ENCODE results near the gene ADGRV1. TPM values are rescaled to one million over a fixed set of nuclear protein-coding genes. Genes with fewer than 3 reads are reported as not detected.
"Not testable (repeated sequence)": the region's sequence is repeated elsewhere in the genome, so short reads cannot be mapped to it uniquely, and the experiment has no call there.

ADGRV1 gene
- total RNA-seq, 1 donor from 2014 or later = not detected

- Histone ChIP-seq H3K27ac (replicated peaks) (no peak overlapping the region), H3K4me1 (peaks cover 4% of the 10 kb centered on the region), H3K9me3 (replicated peaks) (no peaks in the 10 kb centered on the region), H3K36me3 (no peaks in the 10 kb centered on the region), H3K4me3 (no peak overlapping the region), H3K27me3 (ENCODE audit: low read depth) (no peaks in the 10 kb centered on the region)
- no peak for TF ChIP-seq CTCF (IDR thresholded peaks at IDR 0.05; ENCODE audit: borderline replicate concordance)
- intact Hi-C loops (cut with micrococcal nuclease) = no loop called here
- no peak for DNase-seq
Observed at GRCh38 chr5:91007251-91007650, 448.7 kb downstream of the ADGRV1 start.

- TF ChIP-seq CTCF (IDR thresholded peaks at IDR 0.05; ENCODE audit: borderline replicate concordance) = no peak
- Histone ChIP-seq H3K27me3 (ENCODE audit: low read depth) (no peaks in the 10 kb centered on the region), H3K4me3 (no peak overlapping the region), H3K27ac (replicated peaks) (no peak overlapping the region), H3K4me1 (peaks cover 4% of the 10 kb centered on the region), H3K9me3 (replicated peaks) (peaks cover 3% of the 10 kb centered on the region), H3K36me3 (no peaks in the 10 kb centered on the region)
- intact Hi-C loops (cut with micrococcal nuclease) = no loop called here
- DNase-seq = no peak
Observed at GRCh38 chr5:91007780-91008402, 449.3 kb downstream of the ADGRV1 start.

GRCh38 chr5:91010090-91010489, 451.5 kb downstream of the ADGRV1 start:
- no peak for TF ChIP-seq CTCF (IDR thresholded peaks at IDR 0.05; ENCODE audit: borderline replicate concordance)
- H3K4me3 ChIP-seq = no peak overlapping the region
- H3K27ac ChIP-seq (replicated peaks) = no peak overlapping the region
- no peaks in the 10 kb centered on the region for H3K27me3 ChIP-seq (ENCODE audit: low read depth)
- DNase-seq = no peak
- intact Hi-C loops (cut with micrococcal nuclease) = no loop called here
- no peaks in the 10 kb centered on the region for H3K36me3 ChIP-seq
- H3K9me3 ChIP-seq (replicated peaks) = peaks cover 10% of the 10 kb centered on the region
- no peaks in the 10 kb centered on the region for H3K4me1 ChIP-seq

- DNase-seq = no peak
- Histone ChIP-seq H3K36me3 (no peaks in the 10 kb centered on the region), H3K9me3 (replicated peaks) (peaks cover 12% of the 10 kb centered on the region), H3K27ac (replicated peaks) (no peak overlapping the region), H3K4me3 (no peak overlapping the region), H3K4me1 (no peaks in the 10 kb centered on the region), H3K27me3 (ENCODE audit: low read depth) (no peaks in the 10 kb centered on the region)
- intact Hi-C loops (cut with micrococcal nuclease) = no loop called here
- TF ChIP-seq CTCF (IDR thresholded peaks at IDR 0.05; ENCODE audit: borderline replicate concordance) = no peak
Observed at GRCh38 chr5:91011029-91011428, 452.4 kb downstream of the ADGRV1 start.

GRCh38 chr5:91012867-91013266, 454.3 kb downstream of the ADGRV1 start:
- intact Hi-C loops (cut with micrococcal nuclease); H3K36me3 ChIP-seq; H3K27ac ChIP-seq (replicated peaks); DNase-seq; H3K4me1 ChIP-seq; H3K27me3 ChIP-seq (ENCODE audit: low read depth); H3K4me3 ChIP-seq: not testable (repeated sequence)
- H3K9me3 ChIP-seq (replicated peaks) = peaks cover 12% of the 10 kb centered on the region

- no peak for TF ChIP-seq CTCF (IDR thresholded peaks at IDR 0.05; ENCODE audit: borderline replicate concordance)
- Histone ChIP-seq H3K27me3 (ENCODE audit: low read depth) (no peaks in the 10 kb centered on the region), H3K27ac (replicated peaks) (no peak overlapping the region), H3K36me3 (no peaks in the 10 kb centered on the region), H3K9me3 (replicated peaks) (peaks cover 12% of the 10 kb centered on the region), H3K4me3 (no peak overlapping the region), H3K4me1 (no peaks in the 10 kb centered on the region)
- intact Hi-C loops (cut with micrococcal nuclease) = no loop called here
- no peak for DNase-seq
Observed at GRCh38 chr5:91016322-91016721, 457.7 kb downstream of the ADGRV1 start.

All from left ventricle myocardium inferior (tissue), 1 donor.